COR-L47 (cell line): ENCODE measurements around the gene ALOX5.
"Not testable (repeated sequence)": the region's sequence is repeated elsewhere in the genome, so short reads cannot be mapped to it uniquely, and the experiment has no call there.

Experiments
- DNase-seq: peaks from one replicate; lab custom pipeline; 2025; lab: John Stamatoyannopoulos, UW

The ALOX5 gene

GRCh38 chr10:45374350-45375052 lies 485 bp downstream of the ALOX5 start:
- DNase-seq, result no peak

GRCh38 chr10:45375101-45375500 lies 1.1 kb downstream of the ALOX5 start:
- no peak for DNase-seq

- DNase-seq, result no peak
Observed at GRCh38 chr10:45375716-45376231, 1.8 kb downstream of the ALOX5 start.

DNA sequence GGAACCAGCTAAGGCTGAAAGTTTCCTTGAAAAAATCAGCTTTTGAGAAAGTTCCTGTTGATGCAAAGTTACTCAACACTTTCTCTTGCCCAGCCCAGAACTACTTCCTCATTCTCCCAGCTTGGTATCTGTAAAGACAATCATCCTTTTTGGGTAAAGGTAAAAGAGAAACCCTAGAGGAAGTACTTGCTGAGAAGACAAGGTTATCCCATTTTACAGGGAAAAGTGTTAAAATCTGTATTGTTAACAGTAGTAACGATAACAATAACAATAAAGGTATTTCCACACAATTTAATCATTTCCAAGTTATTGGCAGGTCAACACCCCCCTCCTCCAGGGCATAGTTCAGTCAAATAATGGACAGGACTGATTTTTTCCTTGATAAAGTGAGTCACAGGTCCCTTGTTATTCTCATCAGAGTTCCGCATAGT lies 2.4 kb downstream of the ALOX5 start:
- DNase-seq, result no peak

GRCh38 chr10:45377321-45377720 lies 3.3 kb downstream of the ALOX5 start:
- DNase-seq, result no peak

- DNase-seq, result no peak
Observed at GRCh38 chr10:45377858-45378257, 3.8 kb downstream of the ALOX5 start.

- DNase-seq, result no peak
Observed at GRCh38 chr10:45378914-45379726, 5.1 kb downstream of the ALOX5 start.

DNA sequence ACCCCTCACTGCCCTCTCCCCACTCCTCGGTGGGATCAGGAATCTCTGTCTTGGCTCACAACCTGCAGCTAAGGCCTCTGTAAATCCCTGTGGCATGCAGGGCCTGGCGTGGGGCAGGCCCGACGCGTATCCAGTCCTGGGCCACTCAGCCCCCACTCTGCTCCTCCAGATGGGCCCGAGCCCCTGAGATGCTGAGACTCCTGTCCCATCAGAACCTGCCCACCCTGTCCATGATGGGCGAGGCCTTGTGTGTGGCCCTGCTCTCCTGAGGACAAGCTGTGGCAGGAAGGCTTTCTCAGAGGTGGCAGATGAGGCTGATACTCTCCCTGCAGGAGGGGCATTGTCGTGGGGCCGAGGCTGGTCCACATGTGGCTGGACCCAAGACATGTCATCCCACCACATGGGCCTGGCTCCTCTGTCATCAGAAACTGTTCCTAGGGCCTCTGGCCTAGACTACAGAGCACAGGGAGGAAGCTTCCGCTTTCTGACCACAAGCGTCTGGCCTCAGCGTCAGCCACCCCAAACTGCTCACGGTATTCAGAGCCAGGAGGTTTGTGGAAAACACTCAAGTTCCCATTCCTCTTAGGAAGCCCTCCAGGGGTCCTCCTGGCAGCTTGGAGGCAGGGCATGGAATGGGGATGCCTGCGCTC lies 6.0 kb downstream of the ALOX5 start:
- DNase-seq, result no peak

DNA sequence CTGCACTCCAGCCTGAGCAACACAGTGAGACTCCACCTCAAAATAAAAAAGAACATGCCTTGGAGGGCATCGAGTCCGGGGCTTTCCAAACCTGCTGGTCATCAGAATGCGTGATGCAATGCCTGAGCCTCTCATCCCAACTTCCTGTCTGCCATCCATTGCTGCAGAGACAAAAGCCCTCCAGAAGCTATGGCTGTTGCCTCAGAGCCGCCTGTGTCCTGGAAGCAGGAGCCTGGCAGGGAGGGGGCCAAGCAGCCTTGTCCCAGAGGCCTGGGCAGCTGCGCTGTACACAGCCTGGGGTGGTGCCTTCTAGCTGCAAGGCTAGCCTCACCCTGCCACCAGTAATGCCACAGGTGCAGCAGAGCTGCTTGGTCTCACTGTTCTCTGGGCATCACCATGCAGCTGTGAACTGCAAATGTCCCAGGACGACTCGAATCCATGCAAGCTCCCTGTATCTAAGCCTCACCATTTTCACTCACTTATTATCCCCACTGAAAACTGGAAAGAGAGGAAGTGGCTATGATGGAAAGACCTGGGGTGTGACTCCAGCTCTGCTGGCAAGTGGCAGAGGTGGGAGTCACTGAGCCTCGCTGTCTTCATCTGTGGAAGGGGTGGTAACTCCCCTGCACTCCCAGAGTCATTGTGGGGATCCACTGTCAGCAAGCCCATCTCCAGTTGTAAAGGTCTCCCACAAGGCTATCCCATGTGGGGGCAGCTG lies 7.0 kb downstream of the ALOX5 start:
- DNase-seq, result no peak

- DNase-seq, result no peak
Observed at GRCh38 chr10:45382591-45382990, 8.6 kb downstream of the ALOX5 start.

- DNase-seq, result no peak
Observed at GRCh38 chr10:45383682-45384330, 9.8 kb downstream of the ALOX5 start.

GRCh38 chr10:45386657-45387056 lies 12.6 kb downstream of the ALOX5 start:
- no peak for DNase-seq

GRCh38 chr10:45387096-45387893 lies 13.3 kb downstream of the ALOX5 start:
- DNase-seq, result no peak

DNA sequence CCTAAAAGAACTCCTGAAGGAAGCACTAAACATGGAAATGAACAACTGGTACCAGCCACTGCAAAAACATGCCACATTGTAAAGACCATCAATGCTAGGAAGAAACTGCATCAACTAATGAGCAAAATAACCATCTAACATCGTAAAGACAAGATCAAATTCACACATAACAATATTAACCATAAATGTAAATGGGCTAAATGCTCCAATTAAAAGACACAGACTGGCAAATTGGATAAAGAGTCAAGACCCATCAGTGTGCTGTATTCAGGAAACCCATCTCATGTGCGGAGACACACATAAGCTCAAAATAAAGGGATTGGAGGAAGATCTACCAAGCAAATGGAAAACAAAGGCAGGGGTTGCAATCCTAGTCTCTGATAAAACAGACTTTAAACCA lies 15.7 kb downstream of the ALOX5 start:
- DNase-seq, result not testable (repeated sequence)

DNA sequence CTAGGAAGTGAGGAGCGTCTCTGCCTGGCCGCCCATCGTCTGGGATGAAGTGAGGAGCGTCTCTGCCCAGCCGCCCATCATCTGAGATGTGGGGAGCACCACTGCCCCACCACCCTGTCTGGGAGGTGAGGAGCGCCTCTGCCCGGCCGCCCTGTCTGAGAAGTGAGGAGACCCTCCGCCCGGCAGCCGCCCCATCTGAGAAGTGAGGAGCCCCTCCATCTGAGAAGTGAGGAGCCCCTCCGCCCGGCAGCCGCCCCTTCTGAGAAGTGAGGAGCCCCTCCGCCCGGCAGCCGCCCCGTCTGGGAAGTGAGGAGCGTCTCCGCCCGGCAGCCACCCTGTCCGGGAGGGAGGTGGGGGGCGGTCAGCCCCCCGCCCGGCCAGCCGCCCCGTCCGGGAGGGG lies 17.6 kb downstream of the ALOX5 start:
- DNase-seq, result not testable (repeated sequence)

DNA sequence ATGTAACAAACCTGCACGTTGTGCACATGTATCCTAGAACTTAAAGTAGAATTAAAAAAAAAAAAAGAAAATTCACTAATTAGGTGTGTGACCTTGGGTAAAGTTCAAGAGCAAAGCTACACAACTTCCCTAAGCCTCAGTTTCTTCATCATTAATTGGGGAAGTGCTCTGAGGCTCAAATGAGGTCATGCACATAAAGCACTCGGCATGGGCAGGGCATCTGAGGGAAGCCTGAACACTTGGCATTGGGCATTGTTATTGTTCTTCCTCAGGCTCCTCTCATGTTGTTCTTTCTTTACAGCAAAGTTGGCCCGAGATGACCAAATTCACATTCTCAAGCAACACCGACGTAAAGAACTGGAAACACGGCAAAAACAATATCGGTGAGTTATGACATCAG lies 21.5 kb downstream of the ALOX5 start:
- no peak for DNase-seq

- no peak for DNase-seq
Observed at GRCh38 chr10:45398595-45398994, 24.6 kb downstream of the ALOX5 start.

- no peak for DNase-seq
Observed at GRCh38 chr10:45399113-45399512, 25.1 kb downstream of the ALOX5 start.

GRCh38 chr10:45403151-45403550 lies 29.1 kb downstream of the ALOX5 start:
- no peak for DNase-seq

- no peak for DNase-seq
Observed at GRCh38 chr10:45404087-45404769, 30.2 kb downstream of the ALOX5 start.
